Upper lobe of right lung (tissue), 1 donor: Measurements from ENCODE around the gene GORASP2. TPM values are rescaled to one million over a fixed set of nuclear protein-coding genes. Genes with fewer than 3 reads are reported as not detected.

Experiments
- ATAC-seq: fragments of 200-7000 bp; cut with Tn5 transposase; one replicate; pipeline ENCODE4 v1.9.1; 2020; ENCODE audit warnings: mild to moderate bottlenecking, moderate library complexity
- DNase-seq: peaks from one replicate; pipeline ENCODE4 v3.0.0-alpha.2; 2020
- H3K27ac ChIP-seq: fragments of 200-600 bp; one replicate; pipeline ENCODE4 v1.8.0; 2022
- H3K27me3 ChIP-seq: fragments of 200-600 bp; one replicate; pipeline ENCODE4 v1.8.0; 2022; ENCODE audit warnings: mild to moderate bottlenecking
- H3K36me3 ChIP-seq: fragments of 200-600 bp; one replicate; pipeline ENCODE4 v1.8.0; 2022
- H3K4me1 ChIP-seq: fragments of 200-600 bp; one replicate; pipeline ENCODE4 v1.8.0; 2022
- H3K4me3 ChIP-seq: fragments of 200-600 bp; one replicate; pipeline ENCODE4 v1.8.0; 2022; ENCODE audit warnings: mild to moderate bottlenecking
- H3K9me3 ChIP-seq: fragments of 200-600 bp; one replicate; pipeline ENCODE4 v1.8.0; 2022
- CTCF ChIP-seq: fragments of 200-600 bp; IDR thresholded peaks from one replicate; pipeline ENCODE4 v1.8.0; 2022; ENCODE audit warnings: antibody characterized with exemption
- intact Hi-C: fragments of 100-400 bp; cut with DNase I; formaldehyde crosslinking; loops from one replicate; pipeline ENCODE4 v1.11.0; 2022
- total RNA-seq: library from RNA; stranded (reverse); fragmentation: NEBNext Ultra II Directional; extraction: Animal tissue kit (Norgen Biotek cat#: 25700); gene quantifications from one replicate; pipeline ENCODE4 v1.2.1, GENCODE V29; 2021
- donor health status: DM: no; HTN: yes; CAD: no; lungs with severe emphysema.

The GORASP2 gene
- total RNA-seq, 1 donor from 2014 or later = 69.7 TPM

- Histone ChIP-seq H3K4me3 (no peak overlapping the region), H3K36me3 (no peaks in the 10 kb centered on the region), H3K9me3 (no peaks in the 10 kb centered on the region), H3K27ac (no peak overlapping the region), H3K27me3 (no peaks in the 10 kb centered on the region), H3K4me1 (peaks cover 4% of the 10 kb centered on the region)
- ATAC-seq = no peak
- intact Hi-C loops = no loop called here
- DNase-seq = no peak
- TF ChIP-seq CTCF = no peak
Measured at GRCh38 chr2:170943041-170943440, 14.0 kb downstream of the GORASP2 start.

- H3K27ac ChIP-seq = no peak overlapping the region
- peaks cover 4% of the 10 kb centered on the region for H3K4me1 ChIP-seq
- intact Hi-C loops = no loop called here
- DNase-seq (no peak), ATAC-seq (no peak)
- peaks cover 1% of the 10 kb centered on the region for H3K36me3 ChIP-seq
- no peaks in the 10 kb centered on the region for H3K27me3 ChIP-seq
- H3K9me3 ChIP-seq = no peaks in the 10 kb centered on the region
- H3K4me3 ChIP-seq = no peak overlapping the region
- TF ChIP-seq CTCF = no peak
Measured at GRCh38 chr2:170943596-170943995, 14.5 kb downstream of the GORASP2 start.

- ATAC-seq (no peak), DNase-seq (no peak)
- TF ChIP-seq CTCF = no peak
- H3K4me1 ChIP-seq = peaks cover 4% of the 10 kb centered on the region
- no peak overlapping the region for H3K27ac ChIP-seq
- H3K27me3 ChIP-seq = no peaks in the 10 kb centered on the region
- H3K9me3 ChIP-seq = no peaks in the 10 kb centered on the region
- peaks cover 9% of the 10 kb centered on the region for H3K36me3 ChIP-seq
- intact Hi-C loops = no loop called here
- H3K4me3 ChIP-seq = no peak overlapping the region
Measured at GRCh38 chr2:170944545-170944944, 15.5 kb downstream of the GORASP2 start.

DNA sequence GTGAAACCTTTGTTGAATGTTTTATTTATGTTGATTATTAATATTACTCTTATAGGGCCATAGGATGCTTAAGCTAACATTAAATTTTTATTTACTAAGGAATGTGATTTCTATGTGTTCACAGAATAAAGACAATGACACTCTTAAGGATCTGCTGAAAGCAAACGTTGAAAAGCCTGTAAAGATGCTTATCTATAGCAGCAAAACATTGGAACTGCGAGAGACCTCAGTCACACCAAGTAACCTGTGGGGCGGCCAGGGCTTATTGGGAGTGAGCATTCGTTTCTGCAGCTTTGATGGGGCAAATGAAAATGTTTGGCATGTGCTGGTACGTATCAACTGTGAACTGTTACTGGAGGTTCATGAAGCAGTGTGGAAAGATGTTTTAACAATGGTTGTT, 20.4 kb downstream of the GORASP2 start:
- peaks cover 57% of the 10 kb centered on the region for H3K36me3 ChIP-seq
- no peak for TF ChIP-seq CTCF
- H3K4me3 ChIP-seq = no peak overlapping the region
- no peaks in the 10 kb centered on the region for H3K27me3 ChIP-seq
- intact Hi-C loops = no loop called here
- H3K4me1 ChIP-seq = peaks cover 5% of the 10 kb centered on the region
- DNase-seq (no peak), ATAC-seq (no peak)
- no peak overlapping the region for H3K27ac ChIP-seq
- H3K9me3 ChIP-seq = no peaks in the 10 kb centered on the region

DNA sequence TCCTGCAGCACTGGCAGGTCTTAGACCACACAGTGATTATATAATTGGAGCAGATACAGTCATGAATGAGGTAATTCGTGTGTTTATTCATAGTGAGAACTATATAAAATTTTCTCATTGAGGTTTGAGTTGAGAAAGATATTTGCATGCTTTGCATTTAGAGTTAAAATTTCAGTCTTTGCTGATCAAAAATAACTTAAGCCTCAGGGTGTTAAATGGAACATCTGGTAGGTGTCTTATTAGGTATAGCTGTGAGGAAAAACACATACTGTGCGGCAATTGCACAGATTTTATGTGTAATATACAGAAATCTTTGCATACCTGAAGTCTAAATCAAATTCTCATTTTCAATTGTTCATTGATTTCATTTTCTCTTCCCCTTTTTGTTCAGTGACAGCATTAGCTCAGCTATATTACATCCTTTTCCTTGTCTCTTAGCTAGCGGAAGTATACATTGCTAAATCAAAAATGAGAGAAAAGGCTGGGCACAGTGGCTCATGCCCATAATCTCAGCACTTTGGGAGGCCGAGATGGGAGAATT, 21.2 kb downstream of the GORASP2 start:
- Histone ChIP-seq H3K4me1 (peaks cover 5% of the 10 kb centered on the region), H3K36me3 (peaks cover 66% of the 10 kb centered on the region), H3K9me3 (no peaks in the 10 kb centered on the region), H3K27me3 (no peaks in the 10 kb centered on the region), H3K27ac (no peak overlapping the region), H3K4me3 (no peak overlapping the region)
- intact Hi-C loops = no loop called here
- ATAC-seq (peak; percentile 73), DNase-seq (no peak)
- no peak for TF ChIP-seq CTCF

DNA sequence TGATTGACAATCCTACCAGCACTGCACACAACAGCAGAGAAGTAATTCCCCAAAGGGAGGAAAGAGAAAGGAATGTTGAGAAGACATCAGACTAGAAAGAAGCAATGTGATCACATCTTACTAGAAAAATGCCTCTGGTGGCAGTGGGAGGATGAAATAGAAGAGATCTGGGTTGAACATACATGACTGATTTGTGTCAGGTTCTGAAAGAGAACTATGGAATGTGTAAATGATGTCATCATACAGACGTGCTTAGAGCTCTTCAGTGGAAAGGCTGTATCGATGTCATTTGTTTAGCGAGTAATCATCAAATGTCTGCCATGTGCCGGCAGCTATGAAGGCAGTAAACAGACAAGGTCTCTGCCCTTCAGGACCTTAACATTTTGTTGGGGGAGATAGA, 24.9 kb downstream of the GORASP2 start:
- ATAC-seq = no peak
- peaks cover 98% of the 10 kb centered on the region for H3K36me3 ChIP-seq
- no peak overlapping the region for H3K27ac ChIP-seq
- intact Hi-C loops = no loop called here
- no peaks in the 10 kb centered on the region for H3K9me3 ChIP-seq
- H3K27me3 ChIP-seq = no peaks in the 10 kb centered on the region
- no peak overlapping the region for H3K4me3 ChIP-seq
- H3K4me1 ChIP-seq = peaks cover 5% of the 10 kb centered on the region
- no peak for DNase-seq
- no peak for TF ChIP-seq CTCF
